ENCODE results near the gene SNX18.

SNX18 gene

GRCh38 chr5:54570916-54571315 lies 53.4 kb downstream of the SNX18 start:
- H3K4me1 ChIP-seq (ENCODE audit: control insufficient read depth, low read depth, low read length), result no peaks in the 10 kb centered on the region
- H3K27ac ChIP-seq (ENCODE audit: low read length), result no peak overlapping the region
- no peak overlapping the region for H3K4me3 ChIP-seq (ENCODE audit: low read length)
- H3K9ac ChIP-seq (ENCODE audit: low read length), result no peak overlapping the region
- no peaks in the 10 kb centered on the region for H3K27me3 ChIP-seq (ENCODE audit: control insufficient read depth, insufficient read depth, low read length)
- no peaks in the 10 kb centered on the region for H3K36me3 ChIP-seq (ENCODE audit: control insufficient read depth, low read depth, low read length)
- H3K9me3 ChIP-seq (ENCODE audit: control insufficient read depth, low read depth, low read length), result no peaks in the 10 kb centered on the region

- Histone ChIP-seq H3K4me3 (ENCODE audit: low read length) (no peak overlapping the region), H3K9ac (ENCODE audit: low read length) (no peak overlapping the region), H3K27ac (ENCODE audit: low read length) (no peak overlapping the region), H3K9me3 (ENCODE audit: control insufficient read depth, low read depth, low read length) (no peaks in the 10 kb centered on the region), H3K36me3 (ENCODE audit: control insufficient read depth, low read depth, low read length) (no peaks in the 10 kb centered on the region), H3K4me1 (ENCODE audit: control insufficient read depth, low read depth, low read length) (no peaks in the 10 kb centered on the region), H3K27me3 (ENCODE audit: control insufficient read depth, insufficient read depth, low read length) (no peaks in the 10 kb centered on the region)
Observed at GRCh38 chr5:54571462-54571861, 53.9 kb downstream of the SNX18 start.

GRCh38 chr5:54573812-54574489 lies 56.4 kb downstream of the SNX18 start:
- H3K9me3 ChIP-seq (ENCODE audit: control insufficient read depth, low read depth, low read length), result no peaks in the 10 kb centered on the region
- no peaks in the 10 kb centered on the region for H3K36me3 ChIP-seq (ENCODE audit: control insufficient read depth, low read depth, low read length)
- no peak overlapping the region for H3K27ac ChIP-seq (ENCODE audit: low read length)
- no peak overlapping the region for H3K4me3 ChIP-seq (ENCODE audit: low read length)
- H3K9ac ChIP-seq (ENCODE audit: low read length), result no peak overlapping the region
- no peaks in the 10 kb centered on the region for H3K27me3 ChIP-seq (ENCODE audit: control insufficient read depth, insufficient read depth, low read length)
- H3K4me1 ChIP-seq (ENCODE audit: control insufficient read depth, low read depth, low read length), result no peaks in the 10 kb centered on the region

DNA sequence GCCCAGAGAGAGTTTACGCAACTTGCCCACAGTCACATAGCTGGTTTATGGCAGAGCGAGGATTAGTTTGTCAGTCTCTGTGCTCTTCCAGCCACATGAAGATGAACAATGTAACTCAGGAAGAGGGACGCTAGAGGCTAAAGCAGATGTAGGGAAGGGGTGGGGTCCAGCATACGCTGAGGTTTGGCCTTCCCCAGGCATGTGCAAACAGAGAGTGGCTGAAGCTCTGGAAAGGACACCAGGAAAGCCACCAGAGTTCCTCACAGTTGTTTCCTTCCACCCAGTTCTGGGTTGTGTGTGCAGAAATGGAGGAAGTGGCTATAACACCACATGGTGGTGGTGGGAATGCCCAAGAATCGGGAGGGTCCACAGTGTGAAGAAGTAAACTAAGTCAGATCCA lies 60.0 kb downstream of the SNX18 start:
- Histone ChIP-seq H3K36me3 (ENCODE audit: control insufficient read depth, low read depth, low read length) (no peaks in the 10 kb centered on the region), H3K4me1 (ENCODE audit: control insufficient read depth, low read depth, low read length) (peaks cover 6% of the 10 kb centered on the region), H3K4me3 (ENCODE audit: low read length) (no peak overlapping the region), H3K27me3 (ENCODE audit: control insufficient read depth, insufficient read depth, low read length) (no peaks in the 10 kb centered on the region), H3K27ac (ENCODE audit: low read length) (no peak overlapping the region), H3K9me3 (ENCODE audit: control insufficient read depth, low read depth, low read length) (no peaks in the 10 kb centered on the region), H3K9ac (ENCODE audit: low read length) (no peak overlapping the region)

GRCh38 chr5:54577937-54578653 lies 60.5 kb downstream of the SNX18 start:
- H3K27me3 ChIP-seq (ENCODE audit: control insufficient read depth, insufficient read depth, low read length), result no peaks in the 10 kb centered on the region
- H3K4me3 ChIP-seq (ENCODE audit: low read length), result no peak overlapping the region
- peaks cover 6% of the 10 kb centered on the region for H3K4me1 ChIP-seq (ENCODE audit: control insufficient read depth, low read depth, low read length)
- no peak overlapping the region for H3K27ac ChIP-seq (ENCODE audit: low read length)
- H3K9ac ChIP-seq (ENCODE audit: low read length), result no peak overlapping the region
- no peaks in the 10 kb centered on the region for H3K36me3 ChIP-seq (ENCODE audit: control insufficient read depth, low read depth, low read length)
- H3K9me3 ChIP-seq (ENCODE audit: control insufficient read depth, low read depth, low read length), result no peaks in the 10 kb centered on the region

DNA sequence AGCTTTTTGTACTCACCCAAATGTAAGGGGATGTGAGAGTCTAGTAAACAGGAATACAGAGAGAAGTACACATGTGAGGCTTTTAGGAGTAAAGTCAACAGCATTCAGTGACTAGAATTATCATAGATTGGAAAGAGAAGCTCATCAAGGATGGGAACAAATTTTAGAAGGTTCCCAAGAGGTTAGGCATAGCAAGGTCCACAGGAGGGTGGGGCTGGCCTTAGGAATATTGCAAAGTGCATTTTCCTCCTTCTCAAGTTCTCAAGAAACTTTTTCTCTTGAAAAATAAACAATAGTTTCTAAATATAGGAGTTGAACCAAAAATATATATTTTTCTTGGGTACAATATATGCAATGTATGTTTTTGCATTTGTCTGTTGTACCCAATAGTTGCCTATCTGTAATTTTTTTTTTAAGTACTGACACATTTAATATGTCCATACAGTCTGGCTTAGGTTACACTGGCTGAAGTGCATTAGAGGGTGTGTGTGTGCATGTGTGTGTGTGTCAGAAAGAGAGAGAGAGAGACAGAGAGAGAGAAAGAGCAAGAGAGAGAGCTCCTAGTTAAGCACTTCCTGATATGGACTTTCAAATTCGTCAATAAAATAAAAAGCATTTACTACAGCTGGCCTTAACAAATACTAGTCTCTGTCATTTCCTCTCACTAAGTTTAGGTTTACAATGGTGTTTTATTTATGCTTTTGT lies 62.2 kb downstream of the SNX18 start:
- Histone ChIP-seq H3K9ac (ENCODE audit: low read length) (no peak overlapping the region), H3K27ac (ENCODE audit: low read length) (no peak overlapping the region), H3K9me3 (ENCODE audit: control insufficient read depth, low read depth, low read length) (no peaks in the 10 kb centered on the region), H3K27me3 (ENCODE audit: control insufficient read depth, insufficient read depth, low read length) (no peaks in the 10 kb centered on the region), H3K4me1 (ENCODE audit: control insufficient read depth, low read depth, low read length) (peaks cover 6% of the 10 kb centered on the region), H3K36me3 (ENCODE audit: control insufficient read depth, low read depth, low read length) (no peaks in the 10 kb centered on the region), H3K4me3 (ENCODE audit: low read length) (no peak overlapping the region)

DNA sequence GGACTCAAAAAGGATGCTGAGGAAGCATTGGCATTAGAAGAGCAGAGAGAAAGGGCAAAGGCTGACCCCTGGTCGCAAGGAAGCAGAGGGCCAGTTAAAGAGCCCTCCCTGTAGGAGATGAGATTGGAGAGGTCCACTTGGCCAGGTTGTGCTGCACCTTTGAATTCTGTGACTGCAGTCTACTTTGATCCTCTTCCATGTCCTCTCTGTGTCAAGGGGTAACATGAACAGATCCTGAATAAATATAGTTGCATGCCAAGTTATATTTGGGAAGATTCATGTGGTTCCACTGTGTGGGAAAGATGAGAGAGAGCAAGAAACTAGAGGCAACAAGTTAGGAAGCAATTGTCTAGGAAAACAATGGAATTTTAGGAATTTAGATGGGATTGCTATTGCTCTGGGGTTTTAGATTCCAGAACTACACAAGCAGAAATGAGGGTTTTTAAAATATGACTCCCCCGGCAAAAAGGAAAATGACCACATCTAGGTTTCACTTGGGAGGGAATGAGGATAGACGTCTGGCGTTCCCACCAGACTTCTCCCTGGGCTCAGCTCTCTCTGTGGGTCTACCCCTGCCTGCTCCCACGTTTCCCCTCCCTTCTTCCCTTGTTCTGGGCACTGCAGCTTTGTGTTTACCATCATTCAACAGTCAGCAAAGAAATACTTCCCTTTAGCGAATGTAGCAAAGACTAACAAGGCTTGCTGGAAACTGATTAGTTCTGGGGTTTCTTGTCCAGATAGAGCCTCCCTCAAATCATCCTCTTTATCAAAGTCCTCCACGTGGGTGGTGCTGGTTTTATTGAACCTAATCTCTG lies 63.6 kb downstream of the SNX18 start:
- peaks cover 6% of the 10 kb centered on the region for H3K4me1 ChIP-seq (ENCODE audit: control insufficient read depth, low read depth, low read length)
- H3K4me3 ChIP-seq (ENCODE audit: low read length), result no peak overlapping the region
- H3K9ac ChIP-seq (ENCODE audit: low read length), result no peak overlapping the region
- H3K27me3 ChIP-seq (ENCODE audit: control insufficient read depth, insufficient read depth, low read length), result no peaks in the 10 kb centered on the region
- H3K9me3 ChIP-seq (ENCODE audit: control insufficient read depth, low read depth, low read length), result no peaks in the 10 kb centered on the region
- H3K36me3 ChIP-seq (ENCODE audit: control insufficient read depth, low read depth, low read length), result no peaks in the 10 kb centered on the region
- no peak overlapping the region for H3K27ac ChIP-seq (ENCODE audit: low read length)

GRCh38 chr5:54581831-54582548 lies 64.4 kb downstream of the SNX18 start:
- Histone ChIP-seq H3K9me3 (ENCODE audit: control insufficient read depth, low read depth, low read length) (no peaks in the 10 kb centered on the region), H3K4me3 (ENCODE audit: low read length) (no peak overlapping the region), H3K27me3 (ENCODE audit: control insufficient read depth, insufficient read depth, low read length) (no peaks in the 10 kb centered on the region), H3K4me1 (ENCODE audit: control insufficient read depth, low read depth, low read length) (peaks cover 6% of the 10 kb centered on the region), H3K27ac (ENCODE audit: low read length) (no peak overlapping the region), H3K9ac (ENCODE audit: low read length) (no peak overlapping the region), H3K36me3 (ENCODE audit: control insufficient read depth, low read depth, low read length) (no peaks in the 10 kb centered on the region)

- Histone ChIP-seq H3K9ac (ENCODE audit: low read length) (no peak overlapping the region), H3K4me3 (ENCODE audit: low read length) (no peak overlapping the region)
Observed at GRCh38 chr5:54586336-54586735, 68.8 kb downstream of the SNX18 start.

DNA sequence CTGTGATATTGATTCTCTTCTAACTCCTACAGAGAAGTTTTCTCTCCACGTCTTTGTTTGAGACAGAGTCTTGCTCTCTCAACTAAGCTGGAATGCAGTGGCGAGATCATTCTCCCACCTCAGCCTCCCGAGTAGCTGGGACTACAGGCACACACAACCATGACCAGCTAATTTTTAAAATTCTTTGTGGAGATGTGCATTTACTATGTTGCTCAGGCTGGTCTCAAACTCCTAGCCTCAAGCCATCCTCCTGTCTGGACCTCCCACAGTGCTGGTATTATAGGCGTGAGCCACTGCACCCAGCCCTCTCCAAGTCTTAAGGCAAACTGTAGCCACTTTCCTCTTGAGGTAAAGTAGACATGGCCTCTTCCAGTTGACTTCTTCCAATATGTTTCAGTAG lies 72.2 kb downstream of the SNX18 start:
- Histone ChIP-seq H3K27me3 (ENCODE audit: control insufficient read depth, insufficient read depth, low read length) (no peaks in the 10 kb centered on the region), H3K9me3 (ENCODE audit: control insufficient read depth, low read depth, low read length) (no peaks in the 10 kb centered on the region), H3K36me3 (ENCODE audit: control insufficient read depth, low read depth, low read length) (no peaks in the 10 kb centered on the region), H3K4me1 (ENCODE audit: control insufficient read depth, low read depth, low read length) (no peaks in the 10 kb centered on the region), H3K9ac (ENCODE audit: low read length) (no peak overlapping the region), H3K4me3 (ENCODE audit: low read length) (no peak overlapping the region), H3K27ac (ENCODE audit: low read length) (no peak overlapping the region)

More at GRCh38 chr5:54586336-54586735, 68.8 kb downstream of the SNX18 start:
- Histone ChIP-seq H3K27me3 (ENCODE audit: control insufficient read depth, insufficient read depth, low read length) (no peaks in the 10 kb centered on the region), H3K4me1 (ENCODE audit: control insufficient read depth, low read depth, low read length) (peaks cover 3% of the 10 kb centered on the region), H3K27ac (ENCODE audit: low read length) (no peak overlapping the region), H3K9me3 (ENCODE audit: control insufficient read depth, low read depth, low read length) (no peaks in the 10 kb centered on the region), H3K36me3 (ENCODE audit: control insufficient read depth, low read depth, low read length) (no peaks in the 10 kb centered on the region)

DNA sequence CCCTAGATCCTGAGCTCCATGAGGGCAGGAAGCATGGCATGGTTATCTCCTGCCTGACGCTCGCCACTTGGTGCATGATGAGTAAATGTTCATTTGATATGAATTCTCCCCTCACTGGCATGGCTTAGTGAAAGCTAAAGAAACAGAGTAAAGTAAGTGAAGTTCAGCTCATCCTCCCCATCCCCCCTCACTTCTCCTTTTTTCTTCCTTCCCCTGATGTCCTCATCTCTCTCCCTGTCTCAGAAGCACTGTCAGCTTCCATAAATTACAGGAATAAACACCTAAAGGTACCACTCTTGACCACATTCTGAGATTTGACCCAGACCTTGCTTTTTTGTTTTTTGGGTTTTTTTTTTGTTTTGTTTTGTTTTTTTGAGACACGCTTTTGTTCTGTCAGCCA lies 73.3 kb downstream of the SNX18 start:
- Histone ChIP-seq H3K4me3 (ENCODE audit: low read length) (no peak overlapping the region), H3K36me3 (ENCODE audit: control insufficient read depth, low read depth, low read length) (no peaks in the 10 kb centered on the region), H3K4me1 (ENCODE audit: control insufficient read depth, low read depth, low read length) (no peaks in the 10 kb centered on the region), H3K9ac (ENCODE audit: low read length) (no peak overlapping the region), H3K9me3 (ENCODE audit: control insufficient read depth, low read depth, low read length) (no peaks in the 10 kb centered on the region), H3K27ac (ENCODE audit: low read length) (no peak overlapping the region), H3K27me3 (ENCODE audit: control insufficient read depth, insufficient read depth, low read length) (no peaks in the 10 kb centered on the region)

Measured in iPS-18a (cell line).